Activated B cell treated with CpG ODN at 0.5 μM for 24 hours (primary cell): Measurements from ENCODE around the gene SCNN1A. TPM values are rescaled to one million over a fixed set of nuclear protein-coding genes. Genes with fewer than 3 reads are reported as not detected.

Source experiments
- ATAC-seq: fragments of 200-7000 bp; cut with Tn5 transposase; one replicate; pipeline ENCODE4 v1.10.0; 2021; ENCODE audit warnings: low read depth, mild to moderate bottlenecking, moderate library complexity
- CTCF ChIA-PET: fragments of 350-600 bp; sonication (Branson Sonifier 250); formaldehyde crosslinking; loops from one replicate; lab custom pipeline; 2021; ENCODE audit warnings: antibody characterized with exemption; lab: Charles Lee
- POLR2A ChIA-PET: fragments of 350-600 bp; sonication (Branson Sonifier 250); formaldehyde crosslinking; loops from one replicate; lab custom pipeline; 2021; ENCODE audit warnings: antibody characterized with exemption; lab: Charles Lee
- DNase-seq: peaks from one replicate; pipeline ENCODE4 v3.0.0; 2022
- H3K27ac Mint-ChIP-seq: one replicate; pipeline ENCODE4 v1.8.0; 2020; ENCODE audit warnings: mixed read lengths
- H3K27me3 Mint-ChIP-seq: one replicate; pipeline ENCODE4 v1.8.0; 2021; ENCODE audit warnings: mixed read lengths
- H3K36me3 Mint-ChIP-seq: one replicate; pipeline ENCODE4 v1.8.0; 2021; ENCODE audit warnings: low read depth, mixed read lengths
- H3K4me1 Mint-ChIP-seq: one replicate; pipeline ENCODE4 v1.8.0; 2021; ENCODE audit warnings: mixed read lengths
- H3K4me3 Mint-ChIP-seq: one replicate; pipeline ENCODE4 v1.8.0; 2020; ENCODE audit warnings: mild to moderate bottlenecking, mixed read lengths
- H3K9me3 Mint-ChIP-seq: one replicate; pipeline ENCODE4 v1.8.0; 2020; ENCODE audit warnings: mixed read lengths
- CTCF ChIP-seq: fragments of 200-600 bp; IDR thresholded peaks from one replicate; pipeline ENCODE4 v1.8.0; 2022; ENCODE audit warnings: antibody characterized with exemption, mild to moderate bottlenecking
- intact Hi-C: fragments of 100-400 bp; cut with micrococcal nuclease; formaldehyde crosslinking; loops from one replicate; pipeline ENCODE4 v1.15.1; 2024
- total RNA-seq: library from RNA; stranded (reverse); gene quantifications from 2 replicates; pipeline ENCODE4 v1.2.3, GENCODE V29; 2022

The SCNN1A gene
- total RNA-seq, 1 donor from 2014 or later = not detected

GRCh38 chr12:6326316-6327228 is 48.8 kb downstream of the SCNN1A start:
- TF ChIP-seq CTCF = no peak
- no peak for ATAC-seq
- H3K4me1 Mint-ChIP-seq = peaks cover 34% of the 10 kb centered on the region

GRCh38 chr12:6324936-6325750 is 50.2 kb downstream of the SCNN1A start:
- peaks cover 63% of the 10 kb centered on the region for H3K27me3 Mint-ChIP-seq
- H3K36me3 Mint-ChIP-seq = no peaks in the 10 kb centered on the region
- intact Hi-C loops = loop anchor here (5.0 kb wide), 1 partner anchor 212 kb away; no protein-coding TSS in a partner anchor
- ATAC-seq (no peak), DNase-seq (no peak)
- H3K4me1 Mint-ChIP-seq = peaks cover 24% of the 10 kb centered on the region
- H3K27ac Mint-ChIP-seq = no peak overlapping the region
- H3K9me3 Mint-ChIP-seq = no peaks in the 10 kb centered on the region
- CTCF ChIA-PET = no interaction called here
- POLR2A ChIA-PET = interaction anchor here (0.5 kb wide), 1 partner anchor 56 kb away, joined by 4 read pairs; no protein-coding TSS in a partner anchor
- no peak overlapping the region for H3K4me3 Mint-ChIP-seq
- TF ChIP-seq CTCF = no peak

More at GRCh38 chr12:6326316-6327228, 48.8 kb downstream of the SCNN1A start:
- CTCF ChIA-PET = interaction anchor here (0.9 to 1.4 kb wide), 2 partner anchors 19 to 139 kb away, joined by 3 read pairs; no protein-coding TSS in a partner anchor
- intact Hi-C loops = no loop called here
- DNase-seq = no peak
- POLR2A ChIA-PET = no interaction called here
- Mint-ChIP-seq H3K9me3 (no peaks in the 10 kb centered on the region), H3K36me3 (no peaks in the 10 kb centered on the region), H3K4me3 (no peak overlapping the region), H3K27ac (no peak overlapping the region), H3K27me3 (peaks cover 59% of the 10 kb centered on the region)

DNA sequence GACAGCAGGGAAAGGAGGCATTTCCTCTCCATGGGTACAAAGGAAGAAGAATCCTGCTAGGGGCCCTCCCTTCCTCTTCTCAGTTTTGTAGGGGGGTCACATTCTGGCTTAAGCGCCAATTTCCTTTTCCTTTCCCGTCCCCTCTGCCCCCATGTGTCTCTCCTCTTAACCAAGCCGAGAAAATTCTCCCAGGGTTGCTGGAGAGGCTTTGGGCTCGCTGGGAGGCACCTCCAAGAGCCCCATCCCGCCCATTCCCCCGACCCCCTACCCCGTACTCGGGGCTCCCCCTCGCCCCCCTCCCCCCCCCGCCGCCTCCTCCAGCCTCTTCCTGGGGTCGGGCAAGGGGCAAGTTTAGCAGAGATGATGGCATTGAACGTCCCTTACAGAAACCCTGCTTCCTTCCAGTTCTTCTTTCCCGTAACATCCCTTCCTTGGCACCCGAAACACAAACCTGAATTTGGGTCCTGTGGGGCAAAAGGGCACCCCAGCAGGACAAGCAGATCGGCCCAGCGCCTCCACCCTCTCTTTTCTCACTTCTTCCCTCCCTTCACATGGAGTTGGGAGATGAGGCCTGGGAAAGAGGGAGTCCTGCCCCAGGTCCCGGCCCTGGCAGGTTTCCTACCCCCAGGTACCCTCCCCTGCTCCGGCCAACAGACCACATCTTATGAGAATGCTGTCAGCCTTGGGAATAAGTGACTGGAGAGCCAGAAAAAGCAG is 51.2 kb downstream of the SCNN1A start:
- POLR2A ChIA-PET = no interaction called here
- no peak for TF ChIP-seq CTCF
- Mint-ChIP-seq H3K4me3 (no peak overlapping the region), H3K36me3 (no peaks in the 10 kb centered on the region), H3K4me1 (peaks cover 19% of the 10 kb centered on the region), H3K9me3 (no peaks in the 10 kb centered on the region), H3K27ac (no peak overlapping the region), H3K27me3 (peaks cover 72% of the 10 kb centered on the region)
- intact Hi-C loops = loop anchor here (1.0 to 5.0 kb wide), 2 partner anchors 43 to 213 kb away; no protein-coding TSS in a partner anchor
- no peak for DNase-seq
- no peak for ATAC-seq
- CTCF ChIA-PET = no interaction called here

GRCh38 chr12:6323340-6323994 is 51.9 kb downstream of the SCNN1A start:
- Mint-ChIP-seq H3K4me3 (peak overlapping the region; percentile 8), H3K27me3 (peaks cover 77% of the 10 kb centered on the region), H3K36me3 (no peaks in the 10 kb centered on the region), H3K9me3 (no peaks in the 10 kb centered on the region), H3K27ac (peak overlapping the region; percentile 42), H3K4me1 (peaks cover 19% of the 10 kb centered on the region)
- peak; percentile 63 for ATAC-seq
- ChIA-PET CTCF (no interaction called here), POLR2A (no interaction called here)
- no peak for TF ChIP-seq CTCF
- DNase-seq = no peak
- intact Hi-C loops = loop anchor here (1.0 to 5.0 kb wide), 2 partner anchors 44 to 214 kb away; no protein-coding TSS in a partner anchor
